OCI-LY3 (cell line): ENCODE results near the gene FOXF2.
"Not testable (repeated sequence)": the region's sequence is repeated elsewhere in the genome, so short reads cannot be mapped to it uniquely, and the experiment has no call there.

Experiments
- H2AFZ ChIP-seq: fragments of 200-600, 300-600 bp; shearing (Covaris generic); 2 replicates; pipeline ENCODE4 v1.6.0; 2014; ENCODE audit warnings: antibody characterized with exemption, low read depth, low read length
- H3K27ac ChIP-seq: fragments of 200-600, 300-600 bp; sonication (generic); 2 replicates; pipeline ENCODE4 v1.5.1; 2014; ENCODE audit warnings: mild to moderate bottlenecking, low read length, moderate library complexity, mixed read lengths
- H3K27me3 ChIP-seq: fragments of 200-600, 300-600 bp; sonication (generic); 2 replicates; pipeline ENCODE4 v1.6.1; 2014; ENCODE audit warnings: low read depth, low read length, mixed read lengths
- H3K36me3 ChIP-seq: fragments of 200-600, 300-600 bp; sonication (generic); replicated peaks from 2 replicates; pipeline ENCODE3; 2014; ENCODE audit warnings: low read depth, low read length, mixed read lengths
- H3K4me1 ChIP-seq: fragments of 300-600, 200-600 bp; sonication (generic); 2 replicates; pipeline ENCODE4 v1.6.1; 2014; ENCODE audit warnings: low read length, mixed read lengths
- H3K4me2 ChIP-seq: fragments of 200-600, 300-600 bp; sonication (generic); 2 replicates; pipeline ENCODE4 v1.6.1; 2014; ENCODE audit warnings: low read length, mixed read lengths
- H3K4me3 ChIP-seq: fragments of 300-600, 200-600 bp; sonication (generic); 2 replicates; pipeline ENCODE4 v1.5.1; 2014; ENCODE audit warnings: antibody characterized with exemption, mild to moderate bottlenecking, low read length, moderate library complexity
- H3K79me2 ChIP-seq: fragments of 300-600, 200-600 bp; shearing (Covaris generic); 2 replicates; pipeline ENCODE4 v1.6.1; 2014; ENCODE audit warnings: mild to moderate bottlenecking, low read length, mixed read lengths
- H3K9ac ChIP-seq: fragments of 300-600, 200-600 bp; shearing (Covaris generic); 2 replicates; pipeline ENCODE4 v1.6.0; 2014; ENCODE audit warnings: mild to moderate bottlenecking, low read length, moderate library complexity
- H3K9me3 ChIP-seq: fragments of 200-600, 300-600 bp; shearing (Covaris generic); 2 replicates; pipeline ENCODE4 v1.6.1; 2014; ENCODE audit warnings: low read length, mixed read lengths; ENCODE audit not compliant: insufficient read depth
- H4K20me1 ChIP-seq: fragments of 200-600, 300-600 bp; sonication (generic); 2 replicates; pipeline ENCODE4 v1.6.1; 2016; ENCODE audit warnings: low read length, mixed read lengths; ENCODE audit not compliant: insufficient read depth
- EZH2phosphoT487 ChIP-seq: fragments of 200-600 bp; shearing (Covaris generic); IDR thresholded peaks from 2 replicates; pipeline ENCODE4 v1.6.1; 2018; ENCODE audit warnings: antibody characterized with exemption, mixed run types, low read depth
- TF ChIP-seq, protein P1 (sequence below): fragments of 200-600, 300-600 bp; sonication (generic); IDR thresholded peaks from 2 replicates; pipeline ENCODE4 v1.5.1; 2014; ENCODE audit warnings: antibody characterized with exemption, low read length, low read depth

Gene FOXF2

DNA sequence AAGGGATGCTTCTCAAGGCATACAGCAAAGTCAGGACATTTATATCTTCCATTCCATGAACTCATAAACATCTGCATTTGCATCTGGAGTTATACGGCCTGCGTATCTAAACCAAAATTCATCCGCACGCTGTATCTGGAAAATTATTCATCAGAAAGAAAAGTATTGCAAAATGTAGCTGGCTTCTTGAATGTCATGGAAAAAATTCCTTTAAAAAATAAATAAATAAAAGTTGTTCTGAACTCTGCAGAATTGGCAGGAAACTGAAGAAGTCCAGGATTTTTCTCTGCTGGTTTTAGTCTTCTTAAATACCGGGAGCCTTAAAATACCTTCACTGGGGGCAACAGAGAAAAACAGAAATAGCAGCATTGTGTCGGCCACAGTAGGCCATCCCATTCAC lies 23.7 kb upstream of the FOXF2 start:
- Histone ChIP-seq H3K9ac (no peak overlapping the region), H3K4me3 (no peak overlapping the region), H3K4me1 (no peaks in the 10 kb centered on the region), H2AFZ (no peak overlapping the region), H3K79me2 (no peaks in the 10 kb centered on the region), H3K27me3 (no peaks in the 10 kb centered on the region), H3K36me3 (no peaks in the 10 kb centered on the region), H3K4me2 (no peak overlapping the region), H4K20me1 (no peaks in the 10 kb centered on the region), H3K9me3 (no peaks in the 10 kb centered on the region), H3K27ac (no peak overlapping the region)
- TF ChIP-seq, protein P1, sequence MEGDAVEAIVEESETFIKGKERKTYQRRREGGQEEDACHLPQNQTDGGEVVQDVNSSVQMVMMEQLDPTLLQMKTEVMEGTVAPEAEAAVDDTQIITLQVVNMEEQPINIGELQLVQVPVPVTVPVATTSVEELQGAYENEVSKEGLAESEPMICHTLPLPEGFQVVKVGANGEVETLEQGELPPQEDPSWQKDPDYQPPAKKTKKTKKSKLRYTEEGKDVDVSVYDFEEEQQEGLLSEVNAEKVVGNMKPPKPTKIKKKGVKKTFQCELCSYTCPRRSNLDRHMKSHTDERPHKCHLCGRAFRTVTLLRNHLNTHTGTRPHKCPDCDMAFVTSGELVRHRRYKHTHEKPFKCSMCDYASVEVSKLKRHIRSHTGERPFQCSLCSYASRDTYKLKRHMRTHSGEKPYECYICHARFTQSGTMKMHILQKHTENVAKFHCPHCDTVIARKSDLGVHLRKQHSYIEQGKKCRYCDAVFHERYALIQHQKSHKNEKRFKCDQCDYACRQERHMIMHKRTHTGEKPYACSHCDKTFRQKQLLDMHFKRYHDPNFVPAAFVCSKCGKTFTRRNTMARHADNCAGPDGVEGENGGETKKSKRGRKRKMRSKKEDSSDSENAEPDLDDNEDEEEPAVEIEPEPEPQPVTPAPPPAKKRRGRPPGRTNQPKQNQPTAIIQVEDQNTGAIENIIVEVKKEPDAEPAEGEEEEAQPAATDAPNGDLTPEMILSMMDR: no peak
- no peak for TF ChIP-seq EZH2phosphoT487

DNA sequence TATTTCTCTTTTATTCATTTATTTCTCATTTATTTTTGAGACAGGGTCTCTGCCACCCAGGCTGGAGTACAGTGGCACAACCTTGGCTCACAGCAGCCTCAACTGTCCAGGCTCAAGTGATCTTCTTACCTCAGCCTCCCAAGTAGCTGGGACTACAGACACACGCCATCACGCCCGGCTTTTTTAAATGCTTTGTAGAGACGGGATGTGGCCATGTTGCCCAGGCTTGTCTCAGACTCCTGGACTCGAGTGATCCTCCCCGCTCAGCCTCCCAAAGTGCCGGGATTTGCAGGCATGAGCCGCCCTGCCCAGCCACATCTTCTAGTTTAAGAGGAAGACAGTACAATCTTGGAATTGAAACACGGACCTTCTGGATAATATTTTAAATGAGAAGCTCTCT lies 21.6 kb upstream of the FOXF2 start:
- H3K79me2 ChIP-seq: no peaks in the 10 kb centered on the region
- no peaks in the 10 kb centered on the region for H4K20me1 ChIP-seq
- H3K4me2 ChIP-seq: no peak overlapping the region

DNA sequence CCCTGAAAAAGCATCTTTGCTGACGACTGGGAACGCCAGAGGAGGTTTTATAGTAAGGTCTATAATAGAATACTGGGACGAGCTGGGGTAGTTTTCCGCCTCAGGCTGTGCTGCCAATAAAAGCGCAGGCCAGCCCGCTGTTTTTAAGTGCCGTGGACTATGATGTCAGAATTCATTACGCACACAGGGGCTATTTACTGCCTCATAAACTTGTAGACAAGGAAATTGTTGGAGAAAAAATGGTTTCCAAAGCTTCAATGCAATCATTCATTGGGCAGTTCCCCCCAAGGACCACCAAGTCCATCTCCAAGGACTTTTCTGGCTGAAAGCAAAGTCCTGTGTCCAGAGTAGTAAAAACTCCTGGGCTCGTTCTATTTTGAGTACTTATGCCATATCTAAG lies 20.4 kb upstream of the FOXF2 start:
- H2AFZ ChIP-seq: no peak overlapping the region
- no peak overlapping the region for H3K4me2 ChIP-seq
- H3K27me3 ChIP-seq: no peaks in the 10 kb centered on the region; the same call in 1 of the 2 replicates
- H3K9me3 ChIP-seq: no peaks in the 10 kb centered on the region
- H3K27ac ChIP-seq: no peak overlapping the region
- no peaks in the 10 kb centered on the region for H3K36me3 ChIP-seq
- no peaks in the 10 kb centered on the region for H4K20me1 ChIP-seq
- no peaks in the 10 kb centered on the region for H3K4me1 ChIP-seq
- H3K9ac ChIP-seq: no peak overlapping the region
- no peaks in the 10 kb centered on the region for H3K79me2 ChIP-seq
- no peak overlapping the region for H3K4me3 ChIP-seq
- no peak for TF ChIP-seq EZH2phosphoT487
- TF ChIP-seq, protein P1: no peak

More for the DNA sequence above, 21.6 kb upstream of the FOXF2 start:
- Histone ChIP-seq H3K4me1 (no peaks in the 10 kb centered on the region), H3K9ac (no peak overlapping the region), H3K4me3 (no peak overlapping the region), H3K27me3 (no peaks in the 10 kb centered on the region; the same call in 1 of the 2 replicates), H3K27ac (no peak overlapping the region), H3K36me3 (no peaks in the 10 kb centered on the region), H2AFZ (no peak overlapping the region), H3K9me3 (no peaks in the 10 kb centered on the region)
- TF ChIP-seq, protein P1: no peak
- no peak for TF ChIP-seq EZH2phosphoT487

DNA sequence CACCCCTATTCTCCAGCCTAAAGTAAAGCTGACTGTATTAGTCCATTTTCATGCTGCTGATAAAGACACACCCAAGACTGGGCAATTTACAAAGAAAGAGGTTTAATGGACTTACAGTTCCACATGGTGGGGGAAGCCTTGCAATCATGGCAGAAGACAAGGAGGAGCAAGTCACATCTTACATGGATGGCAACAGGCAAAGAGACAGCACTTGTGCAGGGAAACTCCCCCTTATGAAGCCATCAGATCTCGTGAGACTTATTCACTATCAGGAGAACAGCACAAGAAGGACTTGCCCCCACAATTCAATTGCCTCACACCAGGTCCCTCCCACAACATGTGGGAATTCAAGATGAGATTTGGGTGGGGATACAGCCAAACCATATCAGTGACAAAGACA lies 19.7 kb upstream of the FOXF2 start:
- H3K79me2 ChIP-seq, H3K9ac ChIP-seq, H3K4me1 ChIP-seq, H3K27me3 ChIP-seq, H3K4me2 ChIP-seq, H3K36me3 ChIP-seq, H3K27ac ChIP-seq, H2AFZ ChIP-seq, H3K4me3 ChIP-seq, H3K9me3 ChIP-seq, H4K20me1 ChIP-seq: not testable (repeated sequence)

DNA sequence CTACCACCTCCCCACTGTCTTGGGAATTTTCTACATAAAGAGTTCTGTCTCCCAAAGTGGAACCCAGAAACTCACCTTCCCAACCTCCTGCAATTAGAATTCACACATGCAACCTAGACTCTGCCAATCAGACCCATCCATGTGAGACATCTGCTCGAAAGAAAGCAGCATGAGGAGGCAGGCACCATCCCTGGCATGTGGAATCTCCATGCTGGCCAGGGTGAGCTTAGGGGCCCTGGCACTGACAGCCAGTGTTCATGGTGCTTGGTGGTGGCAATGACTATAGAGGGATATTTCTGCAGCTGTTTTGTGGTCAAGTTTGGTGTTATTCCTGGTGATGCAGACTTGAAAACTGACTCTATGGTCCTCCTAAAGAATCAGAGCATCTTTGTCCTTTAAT lies 17.4 kb upstream of the FOXF2 start:
- Histone ChIP-seq H3K79me2 (no peaks in the 10 kb centered on the region), H3K4me3 (no peak overlapping the region), H3K9ac (no peak overlapping the region), H3K9me3 (no peaks in the 10 kb centered on the region), H3K27ac (no peak overlapping the region), H3K27me3 (no peaks in the 10 kb centered on the region; the same call in 1 of the 2 replicates), H4K20me1 (no peaks in the 10 kb centered on the region), H3K4me1 (no peaks in the 10 kb centered on the region), H3K4me2 (no peak overlapping the region), H3K36me3 (no peaks in the 10 kb centered on the region), H2AFZ (no peak overlapping the region)
- no peak for TF ChIP-seq EZH2phosphoT487
- TF ChIP-seq, protein P1: no peak
